Natural killer cell (primary cell): ENCODE results near the gene MYO7B. TPM values are rescaled to one million over a fixed set of nuclear protein-coding genes. Genes with fewer than 3 reads are reported as not detected.

ENCODE experiments used
- ATAC-seq, 3 donors: fragments of 150-1000 bp in 2 of 3; fragments of 200-7000 bp in 1 of 3; cut with Tn5 transposase; 1 replicate in 1 of 3; 2 replicates in 2 of 3; pipeline ENCODE4 v1.10.0; 2021; ENCODE audit warnings: mild to moderate bottlenecking in 2 of 3, moderate library complexity in 2 of 3
- DNase-seq, 2 donors: peaks; one replicate each; pipeline versions ENCODE4 v3.0.0 to v3.0.0-alpha.2; 2013 to 2021; ENCODE audit warnings: mixed read lengths in 1 of 2
- H3K27ac ChIP-seq: one replicate; pipeline ENCODE4 v1.5.1; 2013; ENCODE audit warnings: mild to moderate bottlenecking, low read length
- H3K27me3 ChIP-seq: one replicate; pipeline ENCODE4 v1.6.1; 2013; ENCODE audit warnings: low read length; ENCODE audit not compliant: control insufficient read depth, insufficient read depth
- H3K36me3 ChIP-seq: one replicate; pipeline ENCODE4 v1.6.1; 2013; ENCODE audit warnings: low read length; ENCODE audit not compliant: control insufficient read depth, insufficient read depth
- H3K4me1 ChIP-seq: one replicate; pipeline ENCODE4 v1.6.1; 2013; ENCODE audit warnings: low read length; ENCODE audit not compliant: control insufficient read depth, insufficient read depth
- H3K4me3 ChIP-seq: one replicate; pipeline ENCODE4 v1.5.1; 2013; ENCODE audit warnings: low read length
- H3K9me3 ChIP-seq: one replicate; pipeline ENCODE4 v1.6.1; 2013; ENCODE audit warnings: low read length; ENCODE audit not compliant: control insufficient read depth, insufficient read depth
- H3K27ac Mint-ChIP-seq, 2 donors: one replicate each; pipeline ENCODE4 v1.8.0; 2022; ENCODE audit warnings: mild to moderate bottlenecking in 2 of 2, mixed read lengths in 2 of 2, moderate library complexity in 1 of 2
- H3K27me3 Mint-ChIP-seq, 2 donors: one replicate each; pipeline ENCODE4 v1.8.0; 2022; ENCODE audit warnings: low read depth in 2 of 2, mixed read lengths in 2 of 2
- H3K36me3 Mint-ChIP-seq: one replicate; pipeline ENCODE4 v1.8.0; 2022; ENCODE audit warnings: mixed read lengths
- H3K4me1 Mint-ChIP-seq, 2 donors: one replicate each; pipeline ENCODE4 v1.8.0; 2022; ENCODE audit warnings: mixed read lengths in 2 of 2
- H3K4me3 Mint-ChIP-seq: one replicate; pipeline ENCODE4 v1.8.0; 2022; ENCODE audit warnings: mild to moderate bottlenecking, moderate library complexity, mixed read lengths
- H3K9me3 Mint-ChIP-seq, 2 donors: one replicate each; pipeline ENCODE4 v1.8.0; 2022; ENCODE audit warnings: mixed read lengths in 2 of 2
- WGBS: methylation state at CpG from one replicate; pipeline ENCODE4 v1.1.7; 2013; ENCODE audit warnings: missing lambda C conversion rate; ENCODE audit not compliant: insufficient coverage; 5-methylcytosine and 5-hydroxymethylcytosine counted together
- intact Hi-C: fragments of 100-400 bp; cut with micrococcal nuclease; formaldehyde crosslinking; loops from one replicate; pipeline ENCODE4 v1.14.2; 2022
- total RNA-seq, 4 donors: library from RNA; stranded (reverse); fragments of 120-200 nt in 1 of 4; gene quantifications; one replicate each; pipeline versions ENCODE4 v1.2.3 to v1.2.4, GENCODE V29; 2013 to 2022
- TF ChIP-seq, protein P1 (sequence below): fragments of 200-600 bp; IDR thresholded peaks from one replicate; pipeline ENCODE4 v1.8.0; 2022; ENCODE audit warnings: antibody characterized with exemption

Gene MYO7B
- total RNA-seq, 3 donors from 2014 or later (not counting 1 experiment from before 2014, with no cell fraction given): 0.14 to 0.45 (median 0.25) TPM

DNA sequence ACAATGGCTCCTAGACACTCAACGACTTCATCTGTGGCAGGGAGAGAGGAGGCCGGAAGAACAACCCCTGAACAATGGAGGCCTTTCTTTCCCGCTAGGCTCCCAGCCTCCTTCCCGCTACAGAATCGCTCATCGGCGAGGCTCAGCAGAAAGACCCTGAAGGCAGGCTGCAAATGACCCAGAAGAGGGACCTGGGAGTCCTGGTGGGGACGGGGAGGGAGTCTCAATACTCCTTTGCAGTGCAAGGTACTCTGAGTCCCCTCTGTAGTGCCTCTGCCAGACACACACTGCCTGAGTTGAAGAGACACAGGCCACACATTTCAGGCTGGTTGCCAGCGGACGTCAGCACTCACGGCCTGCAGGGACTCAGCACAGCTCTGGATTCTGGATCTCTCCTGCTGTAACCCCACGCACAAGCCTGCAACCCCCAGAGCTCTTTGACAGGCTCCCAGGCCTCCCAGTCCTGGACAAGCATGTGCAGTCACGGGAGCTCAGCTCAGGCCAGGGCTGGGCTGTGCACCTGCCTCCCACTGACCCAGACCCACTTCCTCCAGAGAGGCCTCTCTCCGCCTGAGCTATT is 116.6 kb downstream of the MYO7B start:
- no peak overlapping the region for H3K27ac ChIP-seq
- H3K27me3 ChIP-seq: no peaks in the 10 kb centered on the region
- 75% methylated on average over 14 of the region's 14 CpGs for WGBS
- ATAC-seq: no peak
- no peaks in the 10 kb centered on the region for H3K9me3 Mint-ChIP-seq
- H3K36me3 Mint-ChIP-seq: no peaks in the 10 kb centered on the region
- intact Hi-C loops: no loop called here
- H3K4me1 Mint-ChIP-seq: peaks cover 0 to 9% of the 10 kb centered on the region in 2 donors
- DNase-seq: no peak
- no peaks in the 10 kb centered on the region for H3K36me3 ChIP-seq
- H3K9me3 ChIP-seq: no peaks in the 10 kb centered on the region
- TF ChIP-seq, protein P1, sequence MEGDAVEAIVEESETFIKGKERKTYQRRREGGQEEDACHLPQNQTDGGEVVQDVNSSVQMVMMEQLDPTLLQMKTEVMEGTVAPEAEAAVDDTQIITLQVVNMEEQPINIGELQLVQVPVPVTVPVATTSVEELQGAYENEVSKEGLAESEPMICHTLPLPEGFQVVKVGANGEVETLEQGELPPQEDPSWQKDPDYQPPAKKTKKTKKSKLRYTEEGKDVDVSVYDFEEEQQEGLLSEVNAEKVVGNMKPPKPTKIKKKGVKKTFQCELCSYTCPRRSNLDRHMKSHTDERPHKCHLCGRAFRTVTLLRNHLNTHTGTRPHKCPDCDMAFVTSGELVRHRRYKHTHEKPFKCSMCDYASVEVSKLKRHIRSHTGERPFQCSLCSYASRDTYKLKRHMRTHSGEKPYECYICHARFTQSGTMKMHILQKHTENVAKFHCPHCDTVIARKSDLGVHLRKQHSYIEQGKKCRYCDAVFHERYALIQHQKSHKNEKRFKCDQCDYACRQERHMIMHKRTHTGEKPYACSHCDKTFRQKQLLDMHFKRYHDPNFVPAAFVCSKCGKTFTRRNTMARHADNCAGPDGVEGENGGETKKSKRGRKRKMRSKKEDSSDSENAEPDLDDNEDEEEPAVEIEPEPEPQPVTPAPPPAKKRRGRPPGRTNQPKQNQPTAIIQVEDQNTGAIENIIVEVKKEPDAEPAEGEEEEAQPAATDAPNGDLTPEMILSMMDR: no peak
- H3K4me3 Mint-ChIP-seq: no peak overlapping the region
- peaks cover 0 to 4% of the 10 kb centered on the region in 2 donors for H3K27me3 Mint-ChIP-seq
- H3K4me3 ChIP-seq: no peak overlapping the region
- no peak overlapping the region for H3K27ac Mint-ChIP-seq
- H3K4me1 ChIP-seq: peaks cover 11% of the 10 kb centered on the region

DNA sequence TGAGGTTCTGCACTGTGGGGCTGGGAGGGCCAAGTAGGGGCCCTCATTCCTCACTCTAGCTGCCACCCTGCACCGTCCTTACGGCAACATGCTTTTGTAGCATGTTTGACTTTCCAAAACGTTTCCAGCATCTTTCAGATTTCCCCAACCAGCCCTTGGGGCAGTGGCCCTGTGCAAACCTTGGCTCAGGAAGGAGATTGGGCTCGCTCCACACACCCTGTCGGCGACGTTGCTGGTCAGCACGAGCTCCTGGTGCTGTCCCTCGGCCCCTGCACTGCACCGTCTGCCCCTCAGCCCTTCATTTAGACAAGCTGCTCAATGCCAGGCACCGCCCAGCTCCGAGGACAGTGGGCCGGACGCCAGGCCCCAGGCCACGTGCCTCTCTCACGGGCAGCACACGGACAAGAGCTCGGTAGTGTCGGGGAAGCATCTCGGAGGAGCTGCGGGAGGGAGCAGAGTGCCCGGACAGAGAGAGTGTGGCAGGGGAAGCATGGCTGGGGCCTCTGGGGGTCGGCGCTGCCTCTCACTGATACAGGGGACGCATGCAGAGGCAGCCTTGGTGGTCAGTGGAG is 117.4 kb downstream of the MYO7B start:
- no peak for DNase-seq
- Histone ChIP-seq H3K27ac (no peak overlapping the region), H3K4me3 (no peak overlapping the region), H3K36me3 (no peaks in the 10 kb centered on the region), H3K27me3 (no peaks in the 10 kb centered on the region), H3K4me1 (peaks cover 11% of the 10 kb centered on the region), H3K9me3 (no peaks in the 10 kb centered on the region)
- Mint-ChIP-seq H3K36me3 (no peaks in the 10 kb centered on the region), H3K27ac (no peak overlapping the region), H3K4me3 (no peak overlapping the region), H3K4me1 (peaks cover 0 to 8% of the 10 kb centered on the region in 2 donors), H3K9me3 (no peaks in the 10 kb centered on the region), H3K27me3 (peaks cover 0 to 4% of the 10 kb centered on the region in 2 donors)
- ATAC-seq: no peak
- TF ChIP-seq, protein P1: no peak
- WGBS: 85% methylated on average over 25 of the region's 25 CpGs
- intact Hi-C loops: no loop called here

DNA sequence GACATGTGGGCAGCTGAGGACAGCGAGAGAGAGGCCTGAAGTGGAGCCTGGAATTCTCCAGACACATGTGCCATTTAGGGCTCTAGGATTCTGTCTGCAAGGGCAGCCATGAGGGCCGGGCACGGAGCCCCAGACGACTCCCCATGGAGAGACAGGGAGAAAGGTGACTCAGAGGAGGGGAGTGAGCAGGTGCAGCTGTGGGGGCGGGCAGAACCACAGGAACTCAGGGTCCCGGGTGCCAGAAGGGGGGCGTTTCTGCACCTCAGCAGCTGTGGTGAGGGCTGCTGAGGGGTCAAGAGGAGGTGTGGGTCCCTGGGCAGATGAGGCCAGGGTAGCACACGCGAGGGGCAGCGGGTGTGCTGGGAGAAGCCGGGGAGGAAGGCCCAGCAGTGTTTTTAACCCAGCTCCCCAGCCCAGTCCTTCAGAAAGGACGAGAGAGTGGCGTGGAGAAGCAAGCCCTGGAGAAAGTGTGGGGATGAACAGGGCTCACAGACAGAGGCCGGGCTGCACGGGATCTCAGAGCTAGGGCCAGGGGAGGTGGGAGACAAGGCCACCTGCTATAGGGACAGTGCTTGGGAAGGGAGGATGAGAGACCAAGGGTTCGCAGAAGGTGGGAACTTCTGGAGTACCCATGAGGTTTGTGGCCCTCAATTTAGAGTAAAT is 118.1 kb downstream of the MYO7B start:
- H3K4me1 Mint-ChIP-seq: peaks cover 0 to 4% of the 10 kb centered on the region in 2 donors

More for the DNA sequence above, 118.1 kb downstream of the MYO7B start:
- peaks cover 0 to 4% of the 10 kb centered on the region in 2 donors for H3K27me3 Mint-ChIP-seq
- no peak overlapping the region for H3K27ac Mint-ChIP-seq
- intact Hi-C loops: no loop called here
- no peaks in the 10 kb centered on the region for H3K9me3 ChIP-seq
- no peaks in the 10 kb centered on the region for H3K27me3 ChIP-seq
- no peak overlapping the region for H3K27ac ChIP-seq
- H3K9me3 Mint-ChIP-seq: no peaks in the 10 kb centered on the region
- no peak overlapping the region for H3K4me3 ChIP-seq
- ATAC-seq: no peak
- H3K36me3 ChIP-seq: no peaks in the 10 kb centered on the region
- no peak overlapping the region for H3K4me3 Mint-ChIP-seq
- WGBS: 69% methylated on average over 16 of the region's 16 CpGs
- DNase-seq: no peak
- H3K36me3 Mint-ChIP-seq: no peaks in the 10 kb centered on the region
- TF ChIP-seq, protein P1: no peak
- peaks cover 11% of the 10 kb centered on the region for H3K4me1 ChIP-seq
